Measurements from ENCODE around the gene NFATC2IP.

DNA sequence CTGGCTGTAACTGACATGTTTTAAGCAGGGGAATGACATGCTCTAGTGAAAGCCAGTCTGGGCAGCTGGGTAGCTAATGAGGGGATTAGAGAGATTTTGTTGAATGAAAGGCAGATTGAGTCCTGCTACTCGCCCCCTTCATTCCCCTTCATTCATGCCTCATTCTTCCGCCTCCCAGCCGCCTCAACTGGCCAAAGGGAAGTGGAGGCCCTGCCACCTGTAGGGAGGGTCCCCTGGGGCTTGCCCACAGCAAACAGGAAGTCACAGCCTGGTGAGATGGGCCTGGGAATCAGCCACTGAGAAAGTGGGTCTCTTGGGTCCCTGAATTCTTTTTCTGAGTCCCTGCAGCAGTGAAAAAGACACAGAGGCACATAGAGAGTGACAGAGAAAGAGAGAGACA, 20.1 kb upstream of the NFATC2IP start:
- no peak for TF ChIP-seq POLR2A (IDR thresholded peaks at IDR 0.05)
- TF ChIP-seq, protein P1, sequence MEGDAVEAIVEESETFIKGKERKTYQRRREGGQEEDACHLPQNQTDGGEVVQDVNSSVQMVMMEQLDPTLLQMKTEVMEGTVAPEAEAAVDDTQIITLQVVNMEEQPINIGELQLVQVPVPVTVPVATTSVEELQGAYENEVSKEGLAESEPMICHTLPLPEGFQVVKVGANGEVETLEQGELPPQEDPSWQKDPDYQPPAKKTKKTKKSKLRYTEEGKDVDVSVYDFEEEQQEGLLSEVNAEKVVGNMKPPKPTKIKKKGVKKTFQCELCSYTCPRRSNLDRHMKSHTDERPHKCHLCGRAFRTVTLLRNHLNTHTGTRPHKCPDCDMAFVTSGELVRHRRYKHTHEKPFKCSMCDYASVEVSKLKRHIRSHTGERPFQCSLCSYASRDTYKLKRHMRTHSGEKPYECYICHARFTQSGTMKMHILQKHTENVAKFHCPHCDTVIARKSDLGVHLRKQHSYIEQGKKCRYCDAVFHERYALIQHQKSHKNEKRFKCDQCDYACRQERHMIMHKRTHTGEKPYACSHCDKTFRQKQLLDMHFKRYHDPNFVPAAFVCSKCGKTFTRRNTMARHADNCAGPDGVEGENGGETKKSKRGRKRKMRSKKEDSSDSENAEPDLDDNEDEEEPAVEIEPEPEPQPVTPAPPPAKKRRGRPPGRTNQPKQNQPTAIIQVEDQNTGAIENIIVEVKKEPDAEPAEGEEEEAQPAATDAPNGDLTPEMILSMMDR (IDR thresholded peaks at IDR 0.05) = no peak
